ENCODE data around the gene FNDC3B. TPM values are rescaled to one million over a fixed set of nuclear protein-coding genes. Genes with fewer than 3 reads are reported as not detected.

FNDC3B gene
- total and polyA plus RNA-seq, 2 donors (not counting 3 experiments of a cell fraction or from before 2014, with no cell fraction given): 91.6 to 295 TPM

DNA sequence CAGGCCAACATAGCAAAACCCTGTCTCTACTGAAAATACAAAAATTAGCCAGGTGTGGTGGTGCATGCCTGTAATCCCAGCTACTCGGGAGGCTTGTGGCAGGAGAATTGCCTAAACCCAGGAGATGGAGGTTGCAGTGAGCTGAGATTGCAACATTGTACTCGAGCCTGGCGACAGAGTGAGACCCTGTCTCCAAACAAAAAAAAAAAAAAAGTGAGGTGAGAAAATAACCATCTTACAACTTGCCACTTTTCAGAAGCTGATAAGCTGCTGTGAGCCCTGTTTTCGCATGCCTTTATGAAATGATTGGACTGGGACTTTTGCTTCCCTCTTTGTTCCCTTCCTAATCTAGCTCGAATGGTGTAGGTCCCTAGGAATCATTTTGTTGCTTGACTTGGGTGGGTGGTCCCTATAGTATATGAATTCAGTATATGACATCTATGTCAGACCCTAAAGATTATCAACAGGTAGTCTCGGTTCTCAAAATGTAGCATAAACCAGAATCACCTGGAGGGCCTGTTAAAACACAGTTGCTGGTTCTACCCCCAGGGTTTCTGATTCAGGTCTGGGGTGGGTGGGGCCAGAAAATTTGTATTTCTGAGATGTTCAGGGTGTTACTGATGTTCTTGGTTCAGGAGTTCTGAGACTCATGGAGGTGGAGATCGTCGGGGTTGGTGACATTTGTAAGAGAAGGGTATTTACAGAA lies 107.9 kb downstream of the FNDC3B start:
- dilution Hi-C loops (cut with MboI; ENCODE audit: extremely low pct_ligation_motif_present, low sequenced_read_pairs): no loop called here
- Histone ChIP-seq H3K9me1 (replicated peaks; ENCODE audit: control insufficient read depth, extremely low read depth, insufficient read depth, low read length) (no peaks in the 10 kb centered on the region), H3K27ac (ENCODE audit: insufficient read depth, low read depth, low read length) (peak overlapping the region; percentile 94), H3K9me3 (replicated peaks; ENCODE audit: control insufficient read depth, insufficient read depth, low read length) (no peaks in the 10 kb centered on the region), H2AFZ (ENCODE audit: low read depth, low read length) (no peak overlapping the region), H3K36me3 (ENCODE audit: control insufficient read depth in 2 of 2, extremely low read depth in 1 of 2, insufficient read depth in 2 of 2, low read length in 2 of 2) (peaks cover 2 to 5% of the 10 kb centered on the region in 2 experiments), H3K27me3 (ENCODE audit: control insufficient read depth in 2 of 2, insufficient read depth in 2 of 2, low read length in 2 of 2) (no peaks in the 10 kb centered on the region), H3K4me2 (ENCODE audit: insufficient read depth, low read length) (no peak overlapping the region), H3K9ac (replicated peaks; ENCODE audit: extremely low read depth, insufficient read depth, low read length) (no peak overlapping the region), H3K79me2 (ENCODE audit: control insufficient read depth, insufficient read depth, low read length) (peaks cover 74% of the 10 kb centered on the region), H3K4me3 (replicated peaks in 1 of 3; ENCODE audit: insufficient read depth in 1 of 3, low read depth in 1 of 3, low read length in 3 of 3) (no peak overlapping the region), H3K4me1 (ENCODE audit: control insufficient read depth, extremely low read depth, insufficient read depth, low read length) (peaks cover 75% of the 10 kb centered on the region), H4K20me1 (replicated peaks; ENCODE audit: control insufficient read depth, extremely low read depth, insufficient read depth, low read length) (no peaks in the 10 kb centered on the region)
- FAIRE-seq (peak; percentile 24), DNase-seq (ENCODE audit: low read depth, low spot score) (no peak)
- ChIA-PET POLR2A (no interaction called here), CTCF (no interaction called here)
- intact Hi-C loops (cut with micrococcal nuclease): no loop called here
- no TSS peak for BruUV-seq (replicated peaks)
- TF ChIP-seq MYC (IDR thresholded peaks at IDR 0.05; ENCODE audit: low read depth, low read length): no peak
- TF ChIP-seq POLR2A (IDR thresholded peaks at IDR 0.05; ENCODE audit: low read depth, low read length): no peak
- TF ChIP-seq FOS (IDR thresholded peaks at IDR 0.05; ENCODE audit: borderline replicate concordance, insufficient read depth, low read length): no peak
- no peak for TF ChIP-seq GATA2 (IDR thresholded peaks at IDR 0.05; ENCODE audit: insufficient read depth, insufficient read length, low read depth, low read length)
- TF ChIP-seq EZH2 (IDR thresholded peaks at IDR 0.05; ENCODE audit: borderline replicate concordance, low read depth, low read length, severe bottlenecking): no peak
- TF ChIP-seq, protein P1, sequence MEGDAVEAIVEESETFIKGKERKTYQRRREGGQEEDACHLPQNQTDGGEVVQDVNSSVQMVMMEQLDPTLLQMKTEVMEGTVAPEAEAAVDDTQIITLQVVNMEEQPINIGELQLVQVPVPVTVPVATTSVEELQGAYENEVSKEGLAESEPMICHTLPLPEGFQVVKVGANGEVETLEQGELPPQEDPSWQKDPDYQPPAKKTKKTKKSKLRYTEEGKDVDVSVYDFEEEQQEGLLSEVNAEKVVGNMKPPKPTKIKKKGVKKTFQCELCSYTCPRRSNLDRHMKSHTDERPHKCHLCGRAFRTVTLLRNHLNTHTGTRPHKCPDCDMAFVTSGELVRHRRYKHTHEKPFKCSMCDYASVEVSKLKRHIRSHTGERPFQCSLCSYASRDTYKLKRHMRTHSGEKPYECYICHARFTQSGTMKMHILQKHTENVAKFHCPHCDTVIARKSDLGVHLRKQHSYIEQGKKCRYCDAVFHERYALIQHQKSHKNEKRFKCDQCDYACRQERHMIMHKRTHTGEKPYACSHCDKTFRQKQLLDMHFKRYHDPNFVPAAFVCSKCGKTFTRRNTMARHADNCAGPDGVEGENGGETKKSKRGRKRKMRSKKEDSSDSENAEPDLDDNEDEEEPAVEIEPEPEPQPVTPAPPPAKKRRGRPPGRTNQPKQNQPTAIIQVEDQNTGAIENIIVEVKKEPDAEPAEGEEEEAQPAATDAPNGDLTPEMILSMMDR (IDR thresholded peaks at IDR 0.05; ENCODE audit: extremely low read depth in 1 of 2, insufficient read depth in 1 of 2, low read depth in 1 of 2, low read length in 2 of 2): no peak
- no peak for TF ChIP-seq JUN (IDR thresholded peaks at IDR 0.05; ENCODE audit: borderline replicate concordance, insufficient read depth, insufficient read length, low read depth)
- TF ChIP-seq, protein P2, sequence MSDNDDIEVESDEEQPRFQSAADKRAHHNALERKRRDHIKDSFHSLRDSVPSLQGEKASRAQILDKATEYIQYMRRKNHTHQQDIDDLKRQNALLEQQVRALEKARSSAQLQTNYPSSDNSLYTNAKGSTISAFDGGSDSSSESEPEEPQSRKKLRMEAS (IDR thresholded peaks at IDR 0.05; ENCODE audit: insufficient read depth, insufficient read length): no peak
- no peak for TF ChIP-seq POLR2AphosphoS5 (IDR thresholded peaks at IDR 0.05; ENCODE audit: insufficient read depth, low read depth, low read length)
